RWPE1 (cell line): ENCODE data around the gene VRK1.
A peak's percentile ranks its signal among the peaks of the same experiment; 100 is the strongest.

Experiments
- CTCF ChIA-PET: fragments of 350-600 bp; sonication (Branson Sonifier 250); formaldehyde crosslinking; extraction: SDS; loops from one replicate; lab custom pipeline; 2021; lab: Yijun Ruan, JAX
- POLR2A ChIA-PET: fragments of 400-600 bp; formaldehyde crosslinking; extraction: SDS; loops from one replicate; lab custom pipeline; 2020; ENCODE audit warnings: antibody characterized with exemption; ENCODE audit not compliant: low non-redundant PET; lab: Yijun Ruan, JAX
- DNase-seq: peaks from one replicate; pipeline ENCODE4 v3.0.0; 2012; ENCODE audit warnings: low spot score
- H3K27ac ChIP-seq: fragments of 450-650 bp; 2 replicates; pipeline ENCODE4 v1.5.1; 2017
- CTCF ChIP-seq: fragments of 450-650 bp; conservative IDR thresholded peaks from 2 replicates; pipeline ENCODE4 v1.5.1; 2017; ENCODE audit warnings: low read depth, mild to moderate bottlenecking

Gene VRK1

GRCh38 chr14:96851694-96852381, 54.7 kb downstream of the VRK1 start:
- POLR2A ChIA-PET: no interaction called here
- CTCF ChIA-PET: interaction anchor here (0.7 kb wide), 2 partner anchors 123 to 1821 kb away, joined by 3 read pairs; no protein-coding TSS in a partner anchor
- H3K27ac ChIP-seq: no peak overlapping the region
- no peak for DNase-seq
- TF ChIP-seq CTCF: no peak

- ChIA-PET POLR2A (no interaction called here), CTCF (interaction anchor here (0.6 to 1.4 kb wide), 6 partner anchors 9 to 1820 kb away, joined by 3 to 12 read pairs (median 3); no protein-coding TSS in a partner anchor)
- no peak overlapping the region for H3K27ac ChIP-seq
- peak; percentile 79 for TF ChIP-seq CTCF
- DNase-seq: peak; percentile 22
Measured at GRCh38 chr14:96852823-96853422, 55.7 kb downstream of the VRK1 start.

- POLR2A ChIA-PET: no interaction called here
Measured at GRCh38 chr14:96858643-96859042, 61.5 kb downstream of the VRK1 start.

GRCh38 chr14:96861568-96862310, 64.6 kb downstream of the VRK1 start:
- TF ChIP-seq CTCF: no peak
- ChIA-PET POLR2A (no interaction called here), CTCF (interaction anchor here (0.5 to 1.2 kb wide), 2 partner anchors 9 to 564 kb away, joined by 3 to 12 read pairs; no protein-coding TSS in a partner anchor)
- H3K27ac ChIP-seq: no peak overlapping the region
- DNase-seq: no peak

More at GRCh38 chr14:96858643-96859042, 61.5 kb downstream of the VRK1 start:
- H3K27ac ChIP-seq: no peak overlapping the region
- no peak for TF ChIP-seq CTCF
- DNase-seq: no peak
- CTCF ChIA-PET: no interaction called here

- ChIA-PET CTCF (interaction anchor here (0.7 kb wide), 1 partner anchor 13 kb away, joined by 3 read pairs; no protein-coding TSS in a partner anchor), POLR2A (no interaction called here)
- DNase-seq: no peak
- H3K27ac ChIP-seq: no peak overlapping the region
- TF ChIP-seq CTCF: no peak
Measured at GRCh38 chr14:96863327-96863985, 66.3 kb downstream of the VRK1 start.

- no peak for DNase-seq
- no peak for TF ChIP-seq CTCF
- no peak overlapping the region for H3K27ac ChIP-seq
- ChIA-PET CTCF (no interaction called here), POLR2A (no interaction called here)
Measured at GRCh38 chr14:96863986-96864330, 66.8 kb downstream of the VRK1 start.
